Measurements from ENCODE around the gene CDH11. TPM values are rescaled to one million over a fixed set of nuclear protein-coding genes. Genes with fewer than 3 reads are reported as not detected.

The CDH11 gene
- total and polyA plus RNA-seq, 9 of the 15 experiments (the other 6 are each of a cell fraction or from before 2014, with no cell fraction given): 0.18 TPM; not detected in 8

DNA sequence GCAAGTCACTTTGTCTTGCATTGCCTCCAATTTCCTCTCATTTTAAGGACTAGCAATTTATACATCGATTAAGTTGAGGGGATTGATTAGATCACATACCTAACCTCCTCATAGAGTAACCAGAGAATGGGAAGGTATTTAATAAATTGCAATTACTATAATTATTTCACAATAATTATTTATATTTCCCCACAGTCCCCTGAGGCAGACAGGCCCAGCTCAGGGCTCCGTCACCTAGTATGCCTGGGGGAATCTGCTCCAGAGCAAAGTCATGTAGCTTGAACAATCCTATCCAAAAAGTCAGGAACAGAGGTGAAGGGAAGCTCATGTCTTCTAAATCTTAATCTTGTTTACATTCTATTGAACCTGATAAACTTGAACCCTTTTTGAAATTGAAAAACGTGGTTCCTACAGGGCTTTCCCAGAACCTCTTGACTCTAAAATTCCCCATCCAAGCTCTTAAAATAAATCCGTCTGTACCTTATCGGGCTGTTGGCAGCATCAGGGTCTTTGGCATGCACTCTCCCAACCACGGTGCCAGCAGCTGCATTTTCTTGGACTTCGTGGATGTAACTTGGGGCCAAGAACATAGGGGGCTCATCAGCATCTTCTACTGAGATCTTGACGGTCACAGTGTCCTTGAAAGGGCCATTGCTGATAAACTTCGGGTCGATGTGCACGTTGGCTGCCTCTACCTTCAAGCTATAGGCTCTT is 140.1 kb downstream of the CDH11 start:
- Histone ChIP-seq H3K9me1 (ENCODE audit: control insufficient read depth, insufficient read depth, low read length) (no peaks in the 10 kb centered on the region), H3K27ac (ENCODE audit: extremely low read depth, low read depth, low read length) (no peak overlapping the region), H3K9ac (ENCODE audit: insufficient read depth in 1 of 2, low read depth in 2 of 2, low read length in 2 of 2) (no peak overlapping the region), H3K9me3 (replicated peaks; ENCODE audit: control insufficient read depth, insufficient read depth, low read depth, low read length) (no peaks in the 10 kb centered on the region), H3K4me2 (ENCODE audit: insufficient read depth, low read length) (no peak overlapping the region), H2AFZ (ENCODE audit: low read depth, low read length) (no peak overlapping the region), H3K79me2 (ENCODE audit: control insufficient read depth, insufficient read depth, low read length) (no peaks in the 10 kb centered on the region), H3K4me1 (replicated peaks in 1 of 2; ENCODE audit: control insufficient read depth in 2 of 2, insufficient read depth in 2 of 2, low read length in 2 of 2) (no peaks in the 10 kb centered on the region), H4K20me1 (replicated peaks; ENCODE audit: control insufficient read depth, insufficient read depth, low read length) (no peaks in the 10 kb centered on the region), H3K27me3 (ENCODE audit: control insufficient read depth in 2 of 2, insufficient read depth in 2 of 2, low read length in 2 of 2) (no peaks in the 10 kb centered on the region), H3K36me3 (ENCODE audit: control insufficient read depth, insufficient read depth, low read length) (no peaks in the 10 kb centered on the region), H3K4me3 (no peak overlapping the region)
- no peak for ATAC-seq
- in situ Hi-C loops (cut with MboI) (no loop called here), intact Hi-C loops (cut with micrococcal nuclease) (no loop called here)
- no peak for FAIRE-seq
- under 1% methylated on average over 11 of the region's 11 CpGs for whole genome bisulfite sequencing (ENCODE audit: insufficient coverage, low coverage, missing lambda C conversion rate)
- TF ChIP-seq POLR2B (IDR thresholded peaks at IDR 0.05; ENCODE audit: low read depth, partially characterized antibody) (no peak), RCOR1 (IDR thresholded peaks at IDR 0.05; ENCODE audit: borderline replicate concordance in 1 of 2, low read depth in 2 of 2, low read length in 2 of 2) (no peak), POLR2AphosphoS5 (IDR thresholded peaks at IDR 0.05; ENCODE audit: control insufficient read depth, insufficient read depth, low read depth, low read length) (no peak), SMARCA4 (IDR thresholded peaks at IDR 0.05) (no peak), SETDB1 (IDR thresholded peaks at IDR 0.05; ENCODE audit: low read length) (no peak), MCM2 (IDR thresholded peaks at IDR 0.05; ENCODE audit: low read depth) (no peak), POLR2G (IDR thresholded peaks at IDR 0.05; ENCODE audit: low read depth, low read length) (no peak), SAP30 (IDR thresholded peaks at IDR 0.05; ENCODE audit: borderline replicate concordance, insufficient read depth, low read depth, low read length, poor library complexity, severe bottlenecking) (no peak), HDAC8 (tag; IDR thresholded peaks at IDR 0.05) (no peak)
- no peak for DNase-seq (ENCODE audit: extremely low read depth in 1 of 4, low spot score in 3 of 4)
- CTCF ChIA-PET (ENCODE audit: low intra/inter-chr PET ratio): no interaction called here
- no TSS peak for BruUV-seq (replicated peaks)
- POLR2A ChIA-PET: no interaction called here

Measured in K562 (cell line).